Cardiac fibroblast (primary cell): ENCODE results near the gene SLAMF6.
"Not testable (repeated sequence)": the region's sequence is repeated elsewhere in the genome, so short reads cannot be mapped to it uniquely, and the experiment has no call there.

Experiments
- DNase-seq, 2 donors: peaks; one replicate each; pipeline versions ENCODE4 v3.0.0 to v3.0.0-alpha.2; 2010; ENCODE audit warnings: low read depth in 2 of 2
- H3K4me3 ChIP-seq, 2 donors: replicated peaks in 1 of 2; 1 replicate in 1 of 2; 2 replicates in 1 of 2; pipeline ENCODE4 v1.5.1; 2011; ENCODE audit warnings: low read depth in 2 of 2, low read length in 2 of 2, mild to moderate bottlenecking in 2 of 2, moderate library complexity in 1 of 2
- TF ChIP-seq, protein P1 (sequence below): IDR thresholded peaks from one replicate; pipeline ENCODE4 v1.5.1; 2011; ENCODE audit warnings: low read depth, mild to moderate bottlenecking, low read length, inconsistent platforms

The SLAMF6 gene

DNA sequence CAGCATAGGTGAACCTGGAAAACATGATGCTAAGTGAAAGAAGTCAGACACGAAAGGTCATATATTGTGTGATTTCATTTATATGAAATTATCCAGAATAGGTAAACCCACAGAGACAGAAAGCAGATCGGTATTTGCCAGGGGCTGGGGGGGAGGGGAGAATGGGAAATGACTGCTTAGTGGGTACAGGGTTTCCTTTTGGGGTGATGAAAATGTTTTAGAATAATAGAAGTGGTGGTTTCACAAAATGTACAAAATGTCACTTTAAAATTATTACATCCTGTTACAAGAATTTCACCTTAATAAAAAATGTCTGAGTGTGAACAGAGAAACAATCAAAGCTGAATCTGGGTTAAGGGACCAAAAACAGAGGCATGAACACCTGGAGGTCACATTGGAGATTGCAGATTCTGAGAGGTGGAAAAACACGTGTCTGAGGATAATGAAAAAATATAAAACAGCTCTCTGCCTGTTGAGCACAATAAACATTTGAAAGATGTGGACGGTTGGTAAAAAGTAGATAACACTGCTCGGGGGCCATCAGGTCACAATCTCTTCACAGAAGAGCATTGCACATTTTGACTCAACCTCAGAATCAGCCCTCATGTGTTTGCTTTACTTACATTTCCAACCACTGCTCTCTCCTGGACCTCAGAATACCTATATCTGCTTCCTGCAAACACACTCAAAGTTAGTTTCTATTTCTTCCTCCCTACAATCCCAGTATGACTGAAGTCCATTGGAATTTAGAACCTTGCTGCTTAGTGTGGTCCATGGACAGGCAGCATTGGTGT is 3.2 kb downstream of the SLAMF6 start:
- no peak for DNase-seq
- H3K4me3 ChIP-seq, result no peak overlapping the region
- TF ChIP-seq, protein P1, sequence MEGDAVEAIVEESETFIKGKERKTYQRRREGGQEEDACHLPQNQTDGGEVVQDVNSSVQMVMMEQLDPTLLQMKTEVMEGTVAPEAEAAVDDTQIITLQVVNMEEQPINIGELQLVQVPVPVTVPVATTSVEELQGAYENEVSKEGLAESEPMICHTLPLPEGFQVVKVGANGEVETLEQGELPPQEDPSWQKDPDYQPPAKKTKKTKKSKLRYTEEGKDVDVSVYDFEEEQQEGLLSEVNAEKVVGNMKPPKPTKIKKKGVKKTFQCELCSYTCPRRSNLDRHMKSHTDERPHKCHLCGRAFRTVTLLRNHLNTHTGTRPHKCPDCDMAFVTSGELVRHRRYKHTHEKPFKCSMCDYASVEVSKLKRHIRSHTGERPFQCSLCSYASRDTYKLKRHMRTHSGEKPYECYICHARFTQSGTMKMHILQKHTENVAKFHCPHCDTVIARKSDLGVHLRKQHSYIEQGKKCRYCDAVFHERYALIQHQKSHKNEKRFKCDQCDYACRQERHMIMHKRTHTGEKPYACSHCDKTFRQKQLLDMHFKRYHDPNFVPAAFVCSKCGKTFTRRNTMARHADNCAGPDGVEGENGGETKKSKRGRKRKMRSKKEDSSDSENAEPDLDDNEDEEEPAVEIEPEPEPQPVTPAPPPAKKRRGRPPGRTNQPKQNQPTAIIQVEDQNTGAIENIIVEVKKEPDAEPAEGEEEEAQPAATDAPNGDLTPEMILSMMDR, result no peak

DNA sequence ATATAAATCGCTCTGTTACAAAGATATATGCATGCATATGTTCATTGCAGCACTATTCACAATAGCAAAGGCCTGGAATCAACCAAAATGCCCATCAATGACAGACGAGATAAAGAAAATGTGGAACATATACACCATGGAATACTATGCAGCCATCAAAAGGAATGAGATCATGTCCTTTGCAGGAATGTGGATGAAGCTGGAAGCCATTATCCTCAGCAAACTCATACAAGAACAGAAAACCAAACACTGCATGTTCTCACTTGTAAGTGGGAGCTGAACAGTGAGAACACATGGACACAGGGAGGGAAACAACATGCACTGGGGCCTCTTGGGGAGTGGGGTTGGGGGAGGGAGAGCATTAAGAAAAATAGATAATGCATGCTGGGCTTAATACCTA is 5.5 kb downstream of the SLAMF6 start:
- H3K4me3 ChIP-seq, result not testable (repeated sequence)

DNA sequence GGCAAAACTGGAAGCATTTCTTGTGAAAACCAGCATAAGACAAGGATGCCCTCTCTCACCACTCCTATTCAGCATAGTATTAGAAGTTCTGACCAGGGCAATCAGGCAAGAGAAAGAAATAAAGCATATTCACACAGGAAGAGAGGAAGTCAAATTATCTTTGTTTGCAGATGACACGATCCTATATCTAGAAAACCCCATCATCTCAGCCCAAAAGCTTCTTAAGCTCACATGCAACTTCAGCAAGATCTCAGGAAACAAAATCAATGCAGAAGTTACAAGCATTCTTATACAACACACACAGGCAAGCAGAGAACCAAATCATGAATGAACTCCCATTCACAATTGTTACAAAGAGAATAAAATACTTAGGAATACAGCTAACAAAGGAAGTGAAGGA is 7.1 kb downstream of the SLAMF6 start:
- H3K4me3 ChIP-seq, DNase-seq: not testable (repeated sequence)

More for the DNA sequence above, 5.5 kb downstream of the SLAMF6 start:
- DNase-seq, result not testable (repeated sequence)

DNA sequence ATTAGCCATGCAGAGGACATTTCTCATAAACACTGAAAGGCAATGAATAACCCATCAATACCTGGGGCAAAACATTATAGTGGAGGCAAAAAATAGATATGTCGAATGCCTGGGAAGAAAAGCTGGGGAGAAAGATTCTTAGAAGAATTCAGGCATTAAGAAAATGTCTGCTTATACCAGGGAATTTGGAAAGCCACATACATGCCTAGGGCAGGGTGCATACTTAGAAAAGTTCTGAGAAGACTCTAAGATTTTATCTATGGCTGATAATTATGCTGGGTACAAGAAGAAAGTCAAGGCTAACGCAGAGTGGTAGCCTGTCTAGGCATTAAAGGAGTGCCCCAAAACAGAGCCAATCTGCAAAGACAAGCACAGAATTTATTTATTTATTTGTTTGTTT is 18.4 kb downstream of the SLAMF6 start:
- TF ChIP-seq, protein P1, result no peak
- H3K4me3 ChIP-seq, result no peak overlapping the region
- DNase-seq, result no peak

DNA sequence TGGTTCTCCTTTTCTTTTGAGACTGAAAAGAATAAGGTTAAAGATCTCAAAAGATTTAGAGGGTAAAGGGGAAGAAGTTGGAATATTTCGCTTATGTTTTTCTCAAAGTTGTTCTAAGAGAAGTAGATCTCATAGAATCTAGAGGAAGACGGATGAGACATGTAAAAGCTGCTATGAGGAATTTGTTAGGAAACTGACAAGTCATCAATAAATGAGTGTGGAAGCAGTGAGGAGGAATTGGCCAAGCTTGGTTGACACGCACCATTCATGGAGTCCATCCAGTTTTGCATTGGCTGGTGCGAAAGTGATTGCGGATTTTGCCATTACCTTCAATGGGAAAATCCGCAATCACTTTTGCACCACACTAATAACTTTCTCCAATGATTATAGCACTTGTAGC is 20.0 kb downstream of the SLAMF6 start:
- DNase-seq, result no peak
- no peak overlapping the region for H3K4me3 ChIP-seq
- TF ChIP-seq, protein P1, result no peak

DNA sequence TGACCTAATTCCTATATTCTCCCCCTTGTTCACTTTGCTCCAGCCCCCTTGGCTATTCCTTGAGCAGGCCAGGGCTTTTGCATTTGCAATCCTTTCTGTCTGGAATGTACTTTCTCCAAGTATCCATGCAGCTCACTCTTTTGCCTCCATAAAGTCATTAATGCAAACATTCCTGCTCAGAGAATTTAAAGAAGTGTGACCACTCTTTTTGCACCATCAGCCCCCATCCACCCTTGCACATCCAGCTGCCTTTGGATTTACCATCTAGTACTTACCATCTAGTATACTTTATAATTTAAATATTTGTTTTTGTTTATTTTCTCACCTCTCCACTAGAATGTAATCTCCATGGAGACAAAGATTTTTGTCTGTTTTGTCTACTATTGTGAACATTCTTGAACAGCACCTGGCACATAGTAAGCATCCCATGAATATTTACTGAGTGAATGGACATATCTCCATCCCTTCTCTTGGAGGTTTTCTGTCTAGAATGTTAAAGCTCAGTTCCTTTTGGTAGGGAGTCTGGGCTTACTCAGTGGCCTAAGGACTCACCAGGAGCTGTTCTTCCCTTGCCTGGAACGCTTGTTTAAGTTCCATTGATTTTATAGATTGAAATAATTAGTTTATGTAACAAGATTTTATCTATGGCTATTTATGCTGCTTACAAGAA is 22.6 kb downstream of the SLAMF6 start:
- TF ChIP-seq, protein P1, result no peak
- DNase-seq, result no peak
- H3K4me3 ChIP-seq, result no peak overlapping the region

DNA sequence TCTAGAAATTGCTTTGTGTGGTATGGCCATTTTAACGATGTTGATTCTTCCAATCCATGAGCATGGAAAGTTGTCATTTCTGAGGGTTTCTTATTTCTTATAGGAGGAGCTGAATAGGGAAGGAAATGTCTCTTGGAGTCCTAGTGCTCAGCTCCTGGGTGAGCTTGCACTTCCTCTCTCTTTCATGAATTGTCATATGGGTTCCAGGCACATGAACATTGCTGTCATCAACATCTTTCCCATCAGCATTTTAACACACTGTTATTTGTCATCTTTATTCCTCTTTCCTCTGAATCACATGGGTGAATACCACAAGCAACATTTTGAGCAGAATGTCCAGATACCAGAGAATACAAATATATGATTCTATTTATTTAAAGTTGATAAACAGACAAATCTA is 23.4 kb downstream of the SLAMF6 start:
- TF ChIP-seq, protein P1, result no peak
- no peak overlapping the region for H3K4me3 ChIP-seq
- no peak for DNase-seq

DNA sequence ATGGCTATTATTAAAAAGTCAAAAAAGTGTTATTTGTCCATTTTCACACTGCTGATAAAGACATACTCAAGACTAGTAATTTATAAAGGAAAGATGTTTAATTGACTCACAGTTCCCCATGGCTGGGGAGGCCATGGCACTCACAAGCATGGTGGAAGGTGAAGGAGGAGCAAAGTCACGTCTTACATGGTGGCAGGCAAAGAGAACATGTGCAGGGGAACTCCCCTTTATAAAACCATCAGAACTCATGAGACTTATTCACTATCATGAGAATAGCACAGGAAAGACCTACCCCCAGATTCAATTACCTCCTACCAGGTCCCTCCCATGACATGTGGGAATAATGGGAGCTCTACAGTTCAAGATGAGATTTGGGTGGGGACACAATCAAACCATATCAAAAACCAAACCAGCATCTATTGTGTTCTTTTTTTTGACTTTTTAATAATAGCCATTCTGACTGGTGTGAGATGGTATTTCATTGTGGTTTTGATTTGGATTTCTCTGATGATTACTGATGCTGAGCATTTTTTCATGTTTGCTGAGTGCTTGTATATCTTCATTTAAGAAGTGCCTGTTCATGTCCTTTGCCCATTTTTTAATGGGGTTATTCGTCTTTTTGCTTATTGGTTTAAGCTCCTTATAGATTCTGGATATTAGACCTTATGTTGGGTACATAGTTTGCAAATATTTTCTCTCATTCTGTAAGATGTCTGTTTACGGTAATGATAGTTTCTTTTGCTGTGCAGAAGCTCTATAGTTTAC is 24.6 kb downstream of the SLAMF6 start:
- not testable (repeated sequence) for DNase-seq, H3K4me3 ChIP-seq
